Tibial artery (tissue), 4 donors: ENCODE results near the gene RAB7A.
"Not testable (repeated sequence)": the region's sequence is repeated elsewhere in the genome, so short reads cannot be mapped to it uniquely, and the experiment has no call there.

Experiments
- DNase-seq, 2 donors: peaks; one replicate each; pipeline ENCODE4 v3.0.0-alpha.2; 2019
- H3K27ac ChIP-seq, 2 donors: fragments of 200-600 bp; sonication (generic) in 1 of 2; 1 replicate in 1 of 2; 2 replicates in 1 of 2; pipeline ENCODE4 v1.5.1; 2018 to 2019; ENCODE audit warnings: mild to moderate bottlenecking in 1 of 2
- H3K27me3 ChIP-seq, 2 donors: fragments of 200-600 bp; sonication (generic) in 1 of 2; one replicate each; pipeline versions ENCODE4 v1.5.1 to v1.6.0; 2016 to 2019
- H3K36me3 ChIP-seq, 3 donors: fragments of 200-600 bp; sonication (generic) in 2 of 3; one replicate each; pipeline ENCODE4 v1.5.1; 2016 to 2019; ENCODE audit warnings: mild to moderate bottlenecking in 2 of 3
- H3K4me1 ChIP-seq, 4 donors: fragments of 200-600 bp; sonication (generic) in 2 of 4; 1 replicate in 3 of 4; 2 replicates in 1 of 4; pipeline ENCODE4 v1.5.1; 2016 to 2019
- H3K4me3 ChIP-seq, 2 donors: fragments of 200-600 bp; sonication (generic) in 1 of 2; 1 replicate in 1 of 2; 2 replicates in 1 of 2; pipeline ENCODE4 v1.5.1; 2018 to 2019; ENCODE audit warnings: mild to moderate bottlenecking in 2 of 2
- H3K9me3 ChIP-seq, 3 donors: fragments of 200-600 bp; sonication (generic) in 1 of 3; one replicate each; pipeline ENCODE4 v1.5.1; 2016 to 2019
- CTCF ChIP-seq, 2 experiments: fragments of 200-600 bp in 1 of 2; fragments of 450-650 bp in 1 of 2; IDR thresholded peaks; one replicate each; pipeline ENCODE4 v1.5.1; 2017 to 2019; ENCODE audit warnings: antibody characterized with exemption in 2 of 2, mild to moderate bottlenecking in 1 of 2, moderate library complexity in 1 of 2
- intact Hi-C: fragments of 100-400 bp; cut with DNase I; formaldehyde crosslinking; loops from one replicate; pipeline ENCODE4 v1.15.0; 2023; ENCODE audit warnings: low total_unique reads

RAB7A gene

GRCh38 chr3:128825117-128825725 is 99.2 kb downstream of the RAB7A start:
- no peak for DNase-seq
- Histone ChIP-seq H3K9me3 (no peaks in the 10 kb centered on the region), H3K27ac (peak overlapping the region in 1 of 2 donors; percentile 63), H3K4me3 (no peak overlapping the region), H3K36me3 (no peaks in the 10 kb centered on the region), H3K4me1 (peaks cover 0 to 43% (median 27%) of the 10 kb centered on the region in 4 donors), H3K27me3 (no peaks in the 10 kb centered on the region)
- intact Hi-C loops, result no loop called here
- no peak for TF ChIP-seq CTCF (IDR thresholded peaks at IDR 0.05)

GRCh38 chr3:128829087-128829486 is 103.1 kb downstream of the RAB7A start:
- intact Hi-C loops, H3K27me3 ChIP-seq, H3K9me3 ChIP-seq, DNase-seq, H3K36me3 ChIP-seq, H3K27ac ChIP-seq, H3K4me3 ChIP-seq: not testable (repeated sequence)
- H3K4me1 ChIP-seq, result peaks cover 0 to 30% (median 17%) of the 10 kb centered on the region in 4 donors

- H3K4me3 ChIP-seq, DNase-seq, H3K36me3 ChIP-seq, H3K27me3 ChIP-seq, H3K27ac ChIP-seq, H3K9me3 ChIP-seq, intact Hi-C loops: not testable (repeated sequence)
- peaks cover 0 to 20% (median 8%) of the 10 kb centered on the region in 4 donors for H3K4me1 ChIP-seq
Observed at GRCh38 chr3:128829925-128830625, 104.1 kb downstream of the RAB7A start.

GRCh38 chr3:128830762-128831161 is 104.8 kb downstream of the RAB7A start:
- intact Hi-C loops, H3K27me3 ChIP-seq, DNase-seq, H3K9me3 ChIP-seq, H3K36me3 ChIP-seq, H3K27ac ChIP-seq, H3K4me3 ChIP-seq: not testable (repeated sequence)
- peaks cover 0 to 13% (median 8%) of the 10 kb centered on the region in 4 donors for H3K4me1 ChIP-seq

- intact Hi-C loops, H3K4me1 ChIP-seq, H3K27me3 ChIP-seq, H3K36me3 ChIP-seq, H3K4me3 ChIP-seq, DNase-seq, H3K27ac ChIP-seq, H3K9me3 ChIP-seq: not testable (repeated sequence)
Observed at GRCh38 chr3:128832979-128833378, 107.0 kb downstream of the RAB7A start.

GRCh38 chr3:128835096-128835495 is 109.1 kb downstream of the RAB7A start:
- no peak for TF ChIP-seq CTCF (IDR thresholded peaks at IDR 0.05)

GRCh38 chr3:128841926-128842920 is 116.2 kb downstream of the RAB7A start:
- Histone ChIP-seq H3K4me3 (no peak overlapping the region), H3K9me3 (no peaks in the 10 kb centered on the region), H3K36me3 (no peaks in the 10 kb centered on the region), H3K27me3 (no peaks in the 10 kb centered on the region), H3K4me1 (peaks cover 0 to 13% (median 11%) of the 10 kb centered on the region in 4 donors), H3K27ac (no peak overlapping the region)
- no peak for TF ChIP-seq CTCF (IDR thresholded peaks at IDR 0.05)
- intact Hi-C loops, result no loop called here
- DNase-seq, result no peak

More at GRCh38 chr3:128835096-128835495, 109.1 kb downstream of the RAB7A start:
- H3K4me3 ChIP-seq, result no peak overlapping the region
- H3K4me1 ChIP-seq, result no peaks in the 10 kb centered on the region
- intact Hi-C loops, result no loop called here
- no peak for DNase-seq
- H3K36me3 ChIP-seq, result no peaks in the 10 kb centered on the region
- no peaks in the 10 kb centered on the region for H3K9me3 ChIP-seq
- H3K27ac ChIP-seq, result no peak overlapping the region
- H3K27me3 ChIP-seq, result no peaks in the 10 kb centered on the region
